ENCODE results near the gene MIGA2.
"Not testable (repeated sequence)": the region's sequence is repeated elsewhere in the genome, so short reads cannot be mapped to it uniquely, and the experiment has no call there.

The MIGA2 gene

DNA sequence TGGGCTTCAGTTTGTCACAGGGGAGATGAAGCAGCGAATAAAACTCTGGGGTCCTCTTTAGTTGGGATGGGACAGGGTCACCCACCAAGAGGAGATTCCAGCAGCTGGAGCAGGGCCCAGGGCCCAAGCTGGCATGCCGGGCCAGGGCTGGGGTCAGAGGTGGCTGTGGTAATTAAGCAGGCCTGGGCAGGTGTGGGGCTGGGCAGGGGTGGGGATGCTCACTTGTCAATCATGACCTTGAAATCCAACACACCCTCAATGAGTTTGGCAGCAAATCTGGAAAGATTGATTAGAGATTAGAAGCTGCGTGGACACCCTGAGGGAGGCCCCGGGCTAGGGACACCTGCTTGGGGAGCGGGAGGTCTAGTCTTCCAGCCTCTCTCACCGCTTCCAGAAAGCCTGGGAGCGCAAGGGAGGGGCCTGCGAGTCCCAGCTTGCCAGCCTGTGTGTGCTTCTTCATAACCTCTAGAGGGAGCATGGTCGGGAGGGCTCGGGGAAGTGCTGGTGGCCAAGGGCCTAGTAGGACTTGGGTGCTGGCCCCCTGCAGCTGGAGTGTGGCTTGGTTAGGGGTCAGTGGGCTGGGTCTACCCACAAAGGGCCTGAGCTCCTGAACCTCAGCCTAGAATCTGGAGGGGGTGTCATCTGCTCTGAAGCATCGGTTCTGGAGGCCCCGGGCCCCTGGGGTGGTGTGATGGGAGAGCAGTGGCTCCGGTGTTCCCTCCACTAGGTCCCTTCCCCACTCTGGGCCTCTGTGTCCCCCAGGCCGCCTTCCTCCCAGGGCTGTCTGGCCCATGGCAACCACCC lies 66.6 kb downstream of the MIGA2 start:
- DNase-seq: no peak

DNA sequence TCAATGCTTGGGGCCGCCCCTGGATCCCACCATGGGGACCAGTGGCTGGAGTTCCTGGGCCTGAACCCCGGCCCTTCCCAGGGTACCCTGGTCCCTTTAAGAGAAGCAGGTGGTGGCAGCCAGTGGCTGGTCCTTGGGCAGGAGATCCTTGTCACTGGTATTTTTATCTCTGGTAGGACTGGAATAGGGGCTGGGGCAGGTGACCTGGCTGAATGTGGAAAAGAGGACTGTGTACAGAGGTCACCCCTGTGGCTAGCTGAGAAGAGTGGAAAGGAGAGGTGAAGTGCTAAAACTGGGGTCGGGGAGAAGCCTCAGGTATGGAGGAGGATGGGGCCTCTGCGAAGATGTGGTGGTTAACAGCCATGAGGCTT lies 67.2 kb downstream of the MIGA2 start:
- DNase-seq: no peak

DNA sequence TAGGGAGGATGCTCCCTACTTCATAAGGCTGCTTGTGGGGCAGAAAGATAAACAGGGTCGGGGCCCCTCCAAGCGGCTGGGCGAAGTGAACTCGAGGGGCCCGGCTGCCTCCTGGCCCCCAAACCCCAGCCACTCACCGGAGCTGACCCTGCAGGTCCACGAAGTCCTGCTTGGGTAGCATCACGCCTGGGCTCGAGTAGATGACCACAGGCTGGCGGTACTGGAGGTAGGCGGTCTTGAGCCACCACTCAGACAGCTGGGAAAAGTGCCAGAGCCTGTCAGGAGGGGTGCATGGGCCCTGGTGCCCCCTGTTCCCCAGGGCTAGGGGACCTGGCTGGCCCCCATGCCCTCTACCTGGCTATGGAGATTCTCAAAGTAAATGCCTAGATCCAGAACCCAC lies 67.6 kb downstream of the MIGA2 start:
- DNase-seq: no peak

DNA sequence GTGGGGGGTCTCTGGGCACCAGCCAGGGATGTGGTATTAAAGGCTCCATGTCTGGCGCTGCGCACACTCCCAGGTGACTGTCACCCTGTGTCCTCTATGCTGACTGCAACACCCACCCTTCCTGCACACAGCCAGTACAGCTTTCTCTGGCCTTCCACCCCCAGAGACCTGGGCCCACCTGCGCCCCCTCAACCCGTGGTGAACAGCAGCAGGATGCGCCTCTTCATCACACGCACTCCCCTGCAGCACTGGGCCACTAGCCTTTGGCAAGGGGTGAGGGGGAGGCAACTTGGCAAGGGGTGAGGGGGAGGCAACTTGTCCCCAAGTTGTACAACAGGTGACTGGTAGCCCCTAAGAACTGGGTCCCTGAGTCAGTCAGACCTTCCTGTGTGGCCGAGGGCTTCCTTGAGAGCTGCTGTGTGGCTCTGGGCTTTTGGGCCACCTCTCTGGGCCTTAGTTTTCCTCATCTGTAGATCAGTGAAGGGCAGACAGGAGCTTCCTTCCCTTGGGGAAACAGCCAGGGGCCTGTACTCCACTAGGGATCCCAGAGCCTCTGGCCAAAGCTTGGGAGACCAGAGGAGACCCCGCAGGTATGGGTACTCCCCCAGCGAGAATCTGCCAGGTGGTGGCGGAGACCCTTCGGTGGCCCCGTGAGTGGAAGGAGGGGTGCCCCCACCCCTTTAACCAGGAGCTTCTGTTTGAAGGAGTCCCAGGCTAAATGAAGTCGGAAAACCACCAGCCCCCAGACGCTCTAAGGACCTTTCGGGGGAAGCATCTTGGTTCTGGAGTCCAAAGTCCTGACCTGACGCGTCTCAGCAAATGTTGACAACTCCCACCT lies 69.7 kb downstream of the MIGA2 start:
- DNase-seq: no peak

DNA sequence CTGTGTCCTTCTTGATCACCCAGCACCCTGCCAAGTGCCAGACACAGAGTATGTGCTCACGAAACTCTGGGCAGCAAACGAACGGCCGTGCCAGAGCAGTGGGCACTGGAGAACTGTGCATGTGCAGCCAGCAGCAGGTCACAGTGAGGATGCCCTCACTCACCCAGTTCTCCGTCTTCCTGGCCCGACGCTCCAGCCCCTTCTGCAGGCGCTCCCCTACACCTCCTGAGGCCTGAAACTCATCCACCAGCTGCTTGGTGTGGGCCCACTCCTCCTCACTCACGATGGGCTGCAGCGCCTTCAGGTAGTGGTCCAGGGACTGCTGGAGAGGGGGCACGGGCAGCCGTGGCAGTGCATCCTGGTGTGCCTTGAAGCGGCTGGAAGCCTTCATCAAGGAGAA lies 71.2 kb downstream of the MIGA2 start:
- no peak for DNase-seq

DNA sequence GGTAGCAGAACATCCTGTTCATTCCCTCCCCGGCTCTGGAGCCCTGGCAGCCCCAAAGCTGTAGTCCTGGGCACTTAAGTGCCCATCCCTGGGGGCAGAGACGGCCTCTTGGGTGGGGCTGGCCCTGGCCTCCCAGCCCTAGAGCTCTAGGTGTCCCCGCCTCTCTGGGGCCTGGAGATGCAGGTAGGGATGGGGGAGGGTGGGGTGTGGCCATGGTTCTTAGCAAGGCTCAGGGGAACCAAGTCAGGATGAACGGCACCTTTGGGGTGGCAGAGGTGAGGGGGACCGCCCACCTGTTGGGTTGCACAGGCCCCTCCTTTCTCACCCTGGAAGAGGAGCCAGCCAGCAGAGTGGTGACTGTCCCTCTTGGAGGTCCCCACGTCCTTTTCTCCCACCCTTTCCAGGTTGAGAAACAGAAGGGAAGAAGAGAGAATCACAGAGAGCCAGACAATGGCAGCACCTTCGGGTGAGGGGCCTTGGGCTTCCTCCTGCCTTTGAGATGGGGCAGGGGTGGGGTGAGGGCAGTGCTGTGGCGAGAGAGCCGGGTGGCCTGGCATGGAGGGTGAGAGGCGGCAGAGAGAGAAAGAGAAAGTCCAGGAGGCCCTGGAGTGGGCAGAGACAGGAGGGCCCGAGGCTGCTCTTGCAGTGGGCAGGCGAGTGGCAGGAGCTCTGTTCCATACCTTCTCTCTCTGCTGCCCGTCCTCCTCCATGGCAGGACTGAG lies 71.8 kb downstream of the MIGA2 start:
- no peak for DNase-seq

DNA sequence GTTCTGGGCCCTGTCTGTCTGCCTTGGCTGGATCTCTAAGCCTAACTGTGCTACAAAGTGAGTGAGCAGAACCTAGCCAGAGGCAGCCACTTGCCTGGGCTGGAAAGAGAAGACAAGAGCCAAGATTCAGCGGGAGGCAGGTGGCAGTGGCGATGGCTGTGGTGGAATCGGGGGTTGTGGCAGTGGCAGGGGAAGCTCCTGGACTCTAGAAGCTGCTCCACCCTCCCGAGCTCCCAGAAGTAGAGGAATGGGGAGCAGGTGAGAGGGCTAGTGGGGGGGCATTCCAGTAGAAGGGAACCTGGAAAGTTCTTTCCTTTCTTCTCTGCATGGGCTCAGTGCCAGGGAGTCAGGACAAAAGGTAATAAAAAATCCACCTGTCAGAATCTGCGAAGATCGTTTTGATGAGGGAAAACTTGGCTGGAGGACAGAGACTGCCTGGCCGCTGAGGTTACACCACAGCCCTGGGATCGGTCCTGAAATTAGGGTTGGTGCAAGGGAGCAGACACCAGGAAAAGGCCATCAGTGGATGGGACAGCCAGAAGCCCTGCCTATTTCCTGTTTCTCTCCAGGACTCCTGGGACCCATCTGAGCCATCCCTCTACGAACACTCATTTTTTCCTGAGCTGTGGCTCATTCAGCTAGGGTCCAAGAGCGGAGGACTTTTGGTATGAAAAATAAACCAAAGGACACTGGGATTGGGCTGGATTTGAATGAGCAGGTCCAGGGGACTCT lies 72.5 kb downstream of the MIGA2 start:
- DNase-seq: no peak

DNA sequence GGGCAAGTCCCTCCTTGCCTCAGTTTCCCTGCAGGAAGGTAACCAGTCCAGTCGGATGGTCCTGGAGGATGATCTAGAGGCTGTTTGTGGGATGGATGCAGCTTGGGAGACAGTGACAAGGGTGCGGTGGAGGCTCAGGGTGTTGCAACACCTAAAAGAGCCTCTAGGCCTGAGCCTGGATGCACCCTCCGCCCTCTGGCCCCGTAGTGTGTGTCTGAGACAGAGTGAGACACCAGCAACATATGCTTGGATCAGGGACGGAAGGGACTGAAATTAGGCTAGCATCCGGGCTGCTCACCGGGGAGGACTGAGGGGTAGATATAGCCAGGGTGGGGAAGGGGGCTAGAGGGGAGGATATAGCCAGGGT lies 73.1 kb downstream of the MIGA2 start:
- DNase-seq: no peak

DNA sequence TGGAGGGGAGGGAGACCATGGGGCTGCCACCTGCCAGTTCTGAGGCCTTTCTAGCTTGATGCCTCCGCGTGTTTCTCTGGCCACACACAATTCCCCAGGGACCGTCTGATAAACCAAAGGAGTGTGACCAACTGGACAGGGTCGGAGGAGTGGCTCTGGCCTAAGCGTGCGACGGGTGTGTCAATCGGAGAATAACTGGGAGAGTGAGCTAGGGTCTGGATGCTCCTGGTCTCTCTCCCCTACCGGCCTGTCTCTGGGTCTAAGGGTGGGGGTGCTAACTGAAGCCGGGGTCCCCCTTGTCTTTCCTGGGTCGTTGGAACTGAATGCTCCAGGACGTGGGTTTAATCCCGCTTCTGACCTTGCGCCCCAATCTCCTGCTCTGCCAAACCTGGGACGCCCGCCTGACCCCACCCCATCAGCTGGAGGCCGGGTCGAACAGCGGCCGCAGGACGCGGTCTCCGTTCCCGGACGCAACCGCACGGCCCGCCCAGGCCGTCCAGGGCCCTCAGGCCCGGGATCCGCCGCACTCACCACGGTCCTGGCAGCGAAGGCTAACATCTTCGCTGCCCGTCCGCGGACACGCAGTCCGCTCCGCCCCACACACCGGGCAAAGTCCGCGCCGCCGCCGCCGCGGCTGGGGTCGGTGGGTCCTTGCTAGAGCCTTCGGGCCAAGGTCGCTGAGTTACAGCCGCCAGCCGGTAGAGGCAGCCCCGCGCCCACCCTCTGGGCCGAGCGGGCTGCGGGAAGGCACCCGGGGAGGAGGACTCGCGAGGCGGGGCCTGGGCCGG lies 73.7 kb downstream of the MIGA2 start:
- no peak for DNase-seq

DNA sequence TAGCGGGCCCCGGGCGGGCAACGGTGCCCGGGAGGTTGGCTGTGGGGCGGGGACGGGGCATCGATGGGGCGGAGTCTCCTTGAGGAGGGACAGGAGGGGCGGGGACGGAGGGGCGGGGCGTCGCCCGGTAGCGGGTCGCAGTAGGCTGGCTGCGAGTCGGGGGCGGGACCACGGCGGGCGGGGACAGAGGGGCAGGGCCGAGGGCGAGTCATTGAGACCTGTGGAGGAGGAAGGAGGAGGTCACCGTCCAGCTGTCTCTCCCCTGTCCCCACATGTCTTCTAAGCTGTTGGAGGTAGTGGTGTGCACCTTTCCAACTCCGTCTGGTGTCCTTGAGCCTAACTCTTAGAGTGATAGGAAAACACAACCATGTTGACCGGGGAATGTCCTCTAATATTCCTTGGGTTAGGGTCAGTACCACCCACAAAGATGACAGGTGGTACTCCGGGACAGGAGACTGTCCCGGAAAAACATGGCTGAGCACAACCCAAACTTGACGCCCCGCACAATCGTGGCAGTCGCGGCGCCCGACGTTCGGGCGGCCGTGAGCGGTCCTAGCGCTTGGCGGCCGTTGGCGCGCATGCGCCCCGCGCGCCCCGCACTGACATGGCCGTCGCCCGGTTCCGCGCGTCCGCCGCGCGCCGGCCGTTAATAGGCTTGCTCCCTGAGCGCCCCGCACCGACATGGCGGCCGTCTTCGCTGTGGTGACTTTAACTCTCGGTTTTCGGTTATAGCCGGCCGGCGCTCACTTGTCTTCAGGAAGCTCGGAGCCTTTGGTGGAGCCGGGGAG lies 74.5 kb downstream of the MIGA2 start, which contains the start of the genes CRAT and PTPA:
Gene CRAT (minus strand): TSS at position 54 of the 788 bp plus-strand sequence. CDS start 284 bp downstream, outside the sequence.
Gene PTPA (plus strand): TSS at position 676 of the 788 bp plus-strand sequence. CDS start 186 bp downstream, outside the sequence.
- DNase-seq: peak; percentile 53

DNA sequence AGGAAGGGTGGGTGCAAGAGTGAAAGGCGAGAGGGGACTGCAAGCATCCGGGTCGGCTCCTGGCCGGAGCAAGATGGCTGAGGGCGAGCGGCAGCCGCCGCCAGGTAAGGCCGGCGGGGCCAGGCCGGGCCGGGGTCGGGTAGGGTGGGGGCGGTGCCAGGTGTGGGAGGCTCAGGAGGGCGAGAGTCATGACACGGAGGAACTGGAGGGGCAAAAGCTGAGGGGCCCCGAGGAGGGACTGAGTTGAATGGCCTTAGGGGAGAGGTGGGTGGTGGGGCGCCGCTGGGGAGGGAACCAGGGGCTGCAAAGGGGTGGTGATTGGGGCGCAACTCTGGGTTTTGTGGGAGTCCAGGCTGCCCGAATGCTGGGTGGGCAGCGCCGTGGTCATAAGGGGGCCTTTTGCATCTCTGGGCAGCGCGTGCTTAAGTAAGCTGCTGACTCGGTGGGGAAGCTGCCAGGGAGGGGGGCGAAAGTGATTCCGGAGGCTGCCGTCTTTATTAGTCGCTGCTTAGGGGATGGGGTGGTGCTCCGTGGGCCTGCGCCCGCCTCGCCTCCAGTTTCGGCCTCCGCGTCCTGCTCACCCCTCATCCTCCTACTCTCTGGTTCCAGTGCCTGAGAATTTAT lies 75.2 kb downstream of the MIGA2 start:
- DNase-seq: no peak

DNA sequence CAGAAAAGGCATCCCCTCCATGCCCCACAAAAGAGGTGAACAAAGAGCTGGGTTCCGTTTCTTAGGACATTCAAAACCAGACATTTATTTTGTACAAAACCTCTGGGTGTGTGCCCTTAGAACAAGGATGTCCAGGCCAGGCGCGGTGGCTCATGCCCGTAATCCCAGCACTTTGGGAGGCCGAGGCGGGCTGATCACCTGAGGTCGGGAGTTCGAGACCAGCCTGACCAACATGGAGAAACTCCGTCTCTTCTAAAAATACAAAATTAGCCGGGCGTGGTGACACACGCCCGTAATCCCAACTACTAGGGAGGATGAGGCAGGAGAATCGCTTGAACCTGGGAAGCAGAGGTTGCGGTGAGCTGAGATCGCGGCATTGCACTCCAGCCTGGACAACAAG lies 76.1 kb downstream of the MIGA2 start:
- not testable (repeated sequence) for DNase-seq

DNA sequence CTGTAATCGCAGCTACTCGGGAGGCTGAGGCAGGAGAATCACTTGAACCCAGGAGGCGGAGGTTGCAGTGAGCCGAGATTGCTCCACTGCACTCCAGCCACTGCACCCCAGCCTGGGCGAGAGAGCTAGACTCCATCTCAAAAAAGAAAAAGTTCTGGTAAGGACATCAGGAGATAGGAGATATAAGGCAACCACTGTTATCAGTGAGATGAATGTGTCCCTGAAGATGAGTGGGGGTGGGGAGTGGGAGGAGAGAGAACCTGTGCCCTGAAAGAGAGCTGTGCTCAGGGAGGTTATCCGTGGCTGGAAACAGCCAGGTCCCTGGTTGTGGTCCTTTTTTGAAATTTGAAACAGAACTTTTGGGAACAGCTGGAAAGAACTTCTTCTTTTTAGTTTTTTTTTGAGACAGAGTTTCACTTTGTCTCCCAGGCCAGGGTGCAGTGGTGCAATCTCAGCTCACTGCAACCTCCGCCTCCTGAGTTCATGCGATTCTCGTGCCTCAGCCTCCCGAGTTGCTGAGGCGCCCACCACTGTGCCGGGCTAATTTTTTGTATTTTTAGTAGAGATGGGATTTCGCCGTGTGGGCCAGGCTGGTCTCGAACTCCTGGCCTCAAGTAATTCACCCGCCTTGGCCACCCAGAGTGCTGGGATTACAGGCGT lies 77.3 kb downstream of the MIGA2 start:
- no peak for DNase-seq

DNA sequence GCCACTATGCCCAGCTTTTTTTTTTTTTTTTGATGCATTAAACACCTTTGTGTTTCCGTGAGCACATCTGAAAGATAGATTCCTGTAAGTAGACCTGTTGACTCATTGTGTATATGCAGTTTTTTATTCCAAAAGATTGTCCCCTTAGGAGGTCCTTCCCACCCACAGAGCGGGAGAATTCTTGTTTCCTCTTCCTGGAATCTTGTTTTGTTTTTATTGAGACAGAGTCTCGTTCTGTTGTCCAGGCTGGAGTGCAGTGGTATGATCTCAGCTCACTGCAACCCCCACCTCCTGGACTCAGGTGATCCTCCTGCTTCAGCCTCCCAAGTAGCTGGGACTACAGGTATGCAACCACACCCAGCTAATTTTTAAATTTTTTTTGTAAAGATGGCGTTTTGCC lies 82.4 kb downstream of the MIGA2 start:
- DNase-seq: no peak

DNA sequence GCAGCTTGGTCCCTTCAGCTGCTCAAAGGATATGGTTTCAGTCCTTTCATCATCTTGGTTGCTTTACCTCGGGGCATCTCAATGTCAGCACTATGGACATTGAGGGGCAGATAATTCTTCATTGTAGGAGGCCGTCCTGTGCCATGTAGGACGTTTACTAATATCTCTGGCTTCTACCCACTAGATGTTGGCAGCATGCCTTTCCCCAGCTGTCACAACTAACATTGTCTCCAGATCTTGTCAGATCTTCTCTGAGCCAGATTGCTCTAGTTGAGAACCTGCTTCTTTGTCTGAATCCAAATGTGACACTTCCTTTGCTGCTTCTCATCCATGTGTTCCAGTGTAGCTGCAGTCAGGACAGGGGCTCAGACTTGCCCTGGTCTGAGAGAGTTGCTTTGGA lies 85.1 kb downstream of the MIGA2 start:
- DNase-seq: no peak
